Glomerular endothelial cell (primary cell): ENCODE results near the gene HGS. TPM values are rescaled to one million over a fixed set of nuclear protein-coding genes. Genes with fewer than 3 reads are reported as not detected.
"Not testable (repeated sequence)": the region's sequence is repeated elsewhere in the genome, so short reads cannot be mapped to it uniquely, and the experiment has no call there.

Experiments used
- DNase-seq: peaks from one replicate; pipeline ENCODE4 v3.0.0-alpha.2; 2011; ENCODE audit warnings: low read depth, low spot score; ENCODE audit errors: extremely low read depth
- total RNA-seq: library from RNA; depleted of rRNA; stranded (reverse); fragments of >200 nt; gene quantifications from 2 replicates; pipeline ENCODE4 v1.2.3, GENCODE V29; 2015

Gene HGS
- total RNA-seq, 1 donor from 2014 or later, result 145 TPM

DNA sequence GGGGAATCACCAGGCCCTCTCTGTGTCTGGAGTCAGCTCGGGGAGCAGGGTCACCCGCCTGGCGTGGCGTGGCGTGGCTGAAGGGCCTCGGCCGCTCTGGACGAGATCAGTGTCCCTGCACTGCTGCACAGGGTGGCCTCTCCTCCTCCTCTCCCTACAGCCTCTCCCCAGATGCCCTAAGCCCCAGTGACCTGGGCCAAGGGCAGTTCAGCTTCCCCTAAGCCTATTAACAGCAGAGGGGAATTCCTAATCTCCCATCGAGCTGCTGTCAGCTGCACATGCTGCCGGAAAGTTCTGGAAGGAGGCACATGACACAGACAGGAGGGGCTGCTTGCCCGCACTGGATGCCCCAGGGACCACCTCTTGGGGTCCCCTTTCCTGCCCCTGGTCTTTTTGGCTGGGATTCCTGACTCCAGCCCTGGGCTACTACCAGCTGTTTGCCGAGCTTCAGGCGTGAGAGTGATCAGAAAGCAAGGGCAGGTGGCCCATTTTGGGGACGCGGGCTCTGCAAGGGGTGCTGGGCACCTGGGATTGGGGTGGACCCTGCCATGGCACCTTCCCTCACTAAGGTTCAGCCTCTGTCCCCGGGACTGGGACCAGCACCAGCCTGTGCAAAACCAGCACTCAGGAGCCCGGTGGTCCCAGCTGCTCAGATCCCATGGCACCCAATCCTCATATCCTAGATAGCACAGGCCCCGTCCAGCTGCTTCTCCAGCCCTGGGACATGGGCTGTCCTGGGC is 28.3 kb upstream of the HGS start:
- no peak for DNase-seq

DNA sequence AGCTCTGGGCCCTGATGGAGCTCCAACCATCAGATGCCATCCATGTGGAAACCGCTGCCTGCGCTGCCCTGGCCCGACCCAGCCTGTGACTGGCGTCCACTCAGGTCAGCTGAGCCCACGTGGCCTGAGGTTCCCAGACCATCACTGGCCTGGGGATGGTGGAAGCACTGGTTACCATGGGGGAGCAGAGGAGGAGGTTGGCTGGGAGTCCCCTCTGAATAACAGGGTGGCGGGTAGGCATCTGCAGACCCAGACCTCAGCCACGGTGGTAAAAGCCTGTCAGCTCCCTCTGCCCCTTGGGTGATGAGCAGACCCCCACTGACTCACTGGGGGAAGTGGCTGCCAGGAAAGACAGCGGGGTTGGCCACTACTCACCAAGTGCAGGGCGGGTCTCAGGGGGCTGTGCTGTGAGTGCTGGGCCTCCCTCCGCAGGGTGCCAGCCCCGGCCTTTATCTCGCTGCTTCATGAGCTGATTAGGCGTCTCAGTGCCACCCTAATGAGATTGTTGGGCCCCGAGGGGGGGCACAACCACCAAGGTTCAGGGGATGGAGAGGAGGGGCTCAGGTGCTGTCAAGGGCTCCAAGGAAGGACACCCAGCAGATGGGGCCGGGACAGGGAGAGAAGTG is 27.6 kb upstream of the HGS start, which contains the start of gene PDE6G:
TSS of gene PDE6G (minus strand) at position 425 of the 626 bp plus-strand sequence. CDS start 3,237 bp downstream, outside the sequence.
- no peak for DNase-seq

DNA sequence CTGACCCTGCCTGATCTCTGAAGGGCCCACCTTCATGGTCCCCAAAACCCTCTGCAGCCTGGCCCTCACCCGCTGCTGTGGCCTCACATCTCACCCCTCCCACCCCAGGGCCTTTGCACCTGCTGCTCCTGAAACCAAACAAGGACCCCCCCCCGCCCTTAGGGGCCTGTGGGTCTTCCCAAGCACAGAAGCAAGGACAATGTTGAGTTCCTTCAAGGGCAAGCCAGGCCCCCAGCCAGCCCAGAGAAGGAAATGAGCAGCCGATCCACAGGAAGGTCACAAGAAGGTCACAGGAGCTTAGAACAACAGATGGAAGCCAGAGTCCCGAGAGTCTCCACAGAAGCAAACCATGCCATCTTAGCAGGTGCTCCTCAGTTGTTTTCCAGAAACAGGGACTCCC is 27.0 kb upstream of the HGS start:
- DNase-seq, result no peak

DNA sequence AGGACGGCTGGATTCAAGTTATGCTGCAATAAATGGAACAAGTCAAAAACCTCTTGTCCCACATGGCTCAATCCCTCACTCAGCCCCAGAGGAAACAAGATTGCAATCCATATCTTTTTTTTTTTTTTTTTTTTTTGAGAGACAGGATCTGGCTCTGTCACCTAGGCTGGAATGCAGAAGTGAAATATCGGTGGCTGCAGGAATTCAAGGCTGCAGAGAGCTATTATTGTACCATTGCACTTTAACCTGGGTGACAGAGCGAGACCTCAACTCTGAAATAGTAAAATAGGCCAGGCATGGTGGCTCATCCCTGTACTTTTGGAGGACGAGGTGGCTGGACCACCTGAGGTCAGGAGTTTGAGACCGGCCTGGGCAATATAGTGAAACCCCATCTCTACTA is 24.8 kb upstream of the HGS start:
- no peak for DNase-seq

DNA sequence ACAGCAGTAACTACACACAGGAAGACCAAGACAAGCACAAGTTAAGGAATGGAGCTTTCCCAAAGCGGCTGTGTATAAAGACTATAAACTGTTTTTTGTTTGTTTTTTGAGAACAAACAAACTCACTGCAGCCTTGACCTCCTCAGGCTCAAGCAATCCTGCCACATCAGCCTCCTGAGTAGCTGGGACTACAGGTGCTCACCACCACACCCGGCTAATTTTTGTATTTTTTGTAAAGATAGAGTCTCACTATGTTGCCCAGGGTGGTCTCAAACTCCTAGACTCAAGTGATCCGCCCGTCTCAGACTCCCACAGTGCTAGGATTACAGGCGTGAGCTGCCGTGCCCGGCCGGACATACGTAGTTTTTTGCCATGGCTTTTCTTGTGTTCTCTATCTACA is 23.4 kb upstream of the HGS start:
- DNase-seq, result no peak

DNA sequence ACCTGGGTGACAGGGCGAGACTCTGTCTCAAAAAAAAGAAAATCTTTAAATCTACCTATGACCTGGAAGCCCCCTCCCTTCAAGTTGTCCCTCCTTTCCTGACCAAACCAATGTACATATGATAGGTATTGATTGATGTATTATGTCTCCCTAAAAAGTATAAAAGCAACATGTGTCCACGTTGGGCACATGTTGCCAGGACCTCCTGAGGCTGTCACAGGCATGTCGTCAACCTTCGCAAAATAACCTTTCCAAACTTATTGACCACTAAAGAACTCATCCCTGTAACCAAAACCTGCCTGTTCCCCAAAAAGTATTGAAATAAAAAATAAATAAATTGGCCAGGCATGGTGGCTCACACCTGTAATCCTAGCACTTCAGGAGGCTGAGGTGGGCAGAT is 21.8 kb upstream of the HGS start:
- DNase-seq, result no peak

DNA sequence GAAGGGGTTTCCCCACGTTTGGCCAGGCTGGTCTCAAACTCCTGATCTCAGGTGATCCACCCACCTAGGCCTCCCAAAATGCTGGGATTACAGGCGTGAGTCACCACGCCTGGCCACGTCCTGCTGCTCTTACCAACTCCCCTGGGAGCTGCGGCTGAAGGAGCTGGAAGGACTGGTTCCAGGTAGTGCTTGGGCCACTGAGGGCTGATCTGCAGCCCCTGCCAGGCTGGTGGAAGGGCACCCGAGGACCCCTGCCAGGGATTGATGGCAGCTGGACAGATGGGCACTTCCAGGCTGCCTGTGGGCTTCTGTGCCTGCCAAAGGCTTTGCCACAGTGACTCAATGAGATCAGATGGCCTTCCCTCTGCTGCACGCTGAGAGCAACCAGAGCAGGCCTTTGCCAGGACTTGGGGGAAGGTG is 19.8 kb upstream of the HGS start:
- no peak for DNase-seq

DNA sequence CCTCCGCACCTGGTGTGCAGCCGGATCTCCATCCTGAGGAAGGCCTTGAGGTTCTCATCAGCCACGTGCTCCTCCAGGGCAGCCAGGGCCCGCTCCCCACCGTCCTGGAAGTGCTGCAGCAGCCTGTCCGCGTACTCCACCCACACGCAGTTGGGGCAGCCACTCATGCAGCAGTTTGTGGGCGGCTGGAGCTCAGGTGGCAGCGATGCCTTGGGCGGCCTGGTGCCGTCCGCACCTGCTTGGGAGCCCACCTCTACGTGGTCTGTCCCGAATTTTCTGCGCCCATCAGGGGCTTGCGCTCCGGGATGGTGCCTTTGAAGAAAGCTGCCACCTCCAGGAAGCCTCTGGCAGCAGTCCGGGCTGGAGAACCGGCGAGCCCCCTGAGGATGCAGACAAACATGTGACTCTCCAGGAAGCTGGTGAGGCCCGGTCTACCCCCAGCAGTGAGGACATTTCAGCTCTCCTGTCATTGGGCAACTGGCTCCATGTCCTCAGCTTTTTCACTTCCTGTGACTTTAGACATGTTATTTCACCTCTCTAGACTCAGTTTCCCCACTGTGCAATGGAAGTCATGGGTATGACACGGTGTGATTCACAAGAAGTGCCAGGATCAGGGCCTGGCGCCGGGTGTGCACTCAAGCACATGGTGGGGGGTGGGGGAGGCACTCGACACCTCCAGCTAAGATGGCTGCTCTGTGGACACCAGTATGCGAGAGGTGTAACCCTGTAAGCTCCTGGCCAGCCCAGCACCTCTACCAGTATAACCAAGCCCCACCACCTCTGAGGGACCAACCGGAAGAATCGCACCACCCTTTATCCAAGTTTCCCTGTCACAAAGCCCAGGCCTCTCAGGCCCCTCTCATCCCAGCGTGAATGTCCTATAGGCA is 18.4 kb upstream of the HGS start:
- DNase-seq, result no peak

DNA sequence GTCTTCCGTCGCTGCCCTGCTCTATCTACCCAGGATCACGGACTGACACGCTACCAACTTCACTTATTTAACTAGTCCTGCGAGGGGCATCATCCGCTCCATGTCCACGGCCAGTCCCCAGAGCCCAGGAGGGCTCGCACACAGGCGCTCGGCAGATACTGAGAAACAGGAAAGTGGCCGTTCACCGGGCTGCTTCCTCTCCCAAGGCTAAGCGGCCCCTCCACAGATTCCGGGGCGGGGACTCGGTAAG is 17.8 kb upstream of the HGS start:
- no peak for DNase-seq

DNA sequence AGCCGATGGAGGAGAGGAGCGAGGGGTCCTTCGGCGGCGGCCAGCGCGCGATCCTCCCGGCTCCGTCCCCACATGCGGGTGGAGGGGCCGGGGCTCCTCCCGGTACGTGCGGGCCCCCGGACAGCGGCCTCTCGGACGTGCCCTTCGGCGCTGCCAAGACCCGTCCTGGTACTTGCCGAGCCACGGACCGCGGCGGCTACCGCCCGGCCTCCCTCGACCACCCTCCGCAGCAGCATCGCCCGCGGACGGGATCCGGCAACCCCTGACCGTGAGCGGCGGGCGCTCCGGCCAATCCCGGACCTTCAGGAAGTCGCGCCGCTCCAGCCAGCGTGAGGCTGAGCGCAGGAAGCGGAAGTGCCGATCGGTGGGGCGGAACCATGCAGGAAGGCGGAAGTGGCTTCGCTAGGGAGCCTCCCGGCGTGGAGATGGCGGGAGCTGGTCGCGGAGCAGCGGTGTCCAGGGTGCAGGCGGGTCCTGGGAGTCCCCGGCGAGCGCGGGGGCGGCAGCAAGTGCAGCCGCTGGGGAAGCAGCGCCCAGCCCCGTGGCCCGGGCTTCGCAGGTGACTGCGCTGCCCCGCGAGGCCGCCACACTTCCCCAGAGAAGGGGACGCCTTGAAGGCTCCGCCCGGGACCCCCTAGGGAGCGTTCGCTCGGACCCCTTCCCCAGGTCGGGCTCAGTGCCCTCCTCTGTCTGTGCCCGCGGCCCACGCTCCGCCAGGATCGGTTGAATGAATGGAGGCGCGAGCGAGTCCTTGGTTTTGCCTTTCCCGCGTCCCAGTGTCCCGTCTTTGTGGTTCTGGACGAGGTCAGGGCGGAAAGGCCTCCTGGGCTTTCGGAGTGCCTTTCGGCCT is 17.2 kb upstream of the HGS start, which contains the start of the genes CCDC137 and OXLD1:
TSS of gene CCDC137 (plus strand) at position 396 of the 850 bp plus-strand sequence. CDS start at position 426, 30 bp downstream.
TSS of gene OXLD1 (minus strand) at position 264 of the 850 bp plus-strand sequence. CDS start at position 236, 28 bp downstream.
- peak; percentile 66 for DNase-seq

DNA sequence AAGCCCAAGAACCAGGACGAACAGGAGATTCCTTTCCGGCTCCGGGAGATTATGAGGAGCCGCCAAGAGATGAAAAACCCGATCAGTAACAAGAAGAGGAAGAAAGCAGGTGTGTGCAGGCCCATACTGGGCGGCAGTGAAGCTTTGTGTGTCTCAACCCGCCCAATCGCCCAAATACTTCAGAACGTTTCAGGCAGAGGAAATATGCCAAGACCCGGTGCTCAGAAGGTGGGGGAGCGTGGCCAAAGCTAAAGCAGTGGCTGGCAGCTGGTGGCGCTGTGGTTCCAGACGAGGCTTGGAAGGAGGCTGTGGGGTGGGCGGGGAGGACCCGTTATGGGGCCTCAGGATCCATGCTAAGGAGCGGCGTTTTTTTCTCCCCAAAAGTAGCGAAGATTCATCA is 16.1 kb upstream of the HGS start:
- no peak for DNase-seq

DNA sequence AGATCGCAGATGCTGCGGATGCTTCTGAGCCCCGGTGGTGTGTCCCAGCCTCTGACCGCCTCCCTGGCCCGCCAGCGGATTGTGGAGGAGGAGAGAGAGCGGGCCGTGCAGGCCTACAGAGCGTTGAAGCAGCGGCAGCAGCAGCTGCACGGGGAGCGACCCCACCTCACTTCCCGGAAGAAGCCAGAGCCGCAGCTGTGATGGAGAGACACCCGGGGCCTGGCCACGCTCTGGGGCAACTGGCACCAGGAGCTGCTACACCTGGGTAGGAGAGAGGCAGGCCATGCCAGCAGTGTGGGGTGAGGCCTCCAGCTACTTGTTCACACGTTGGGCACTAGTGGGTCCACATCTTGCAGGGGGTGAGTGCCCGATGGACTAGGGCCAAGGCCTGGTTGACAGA is 11.3 kb upstream of the HGS start:
- DNase-seq, result no peak

DNA sequence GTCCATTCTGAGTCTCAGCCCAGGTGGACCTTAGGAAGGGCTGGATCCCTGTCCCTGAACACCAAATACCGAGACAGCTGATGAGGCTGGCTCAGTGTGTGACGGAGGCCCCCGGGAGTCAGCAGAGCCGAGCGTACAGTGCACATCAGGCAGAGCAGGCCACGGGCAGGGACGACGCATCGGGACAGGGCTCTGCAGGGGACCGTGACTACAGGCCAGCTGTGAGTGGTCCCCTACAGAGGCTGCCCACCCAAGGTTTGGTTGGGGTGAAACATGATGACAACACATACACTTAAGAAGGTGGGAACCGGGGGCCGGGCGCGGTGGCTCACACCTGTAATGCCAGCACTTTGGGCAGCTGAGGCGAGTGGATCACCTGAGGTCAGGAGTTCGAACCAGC is 10.9 kb upstream of the HGS start:
- no peak for DNase-seq

DNA sequence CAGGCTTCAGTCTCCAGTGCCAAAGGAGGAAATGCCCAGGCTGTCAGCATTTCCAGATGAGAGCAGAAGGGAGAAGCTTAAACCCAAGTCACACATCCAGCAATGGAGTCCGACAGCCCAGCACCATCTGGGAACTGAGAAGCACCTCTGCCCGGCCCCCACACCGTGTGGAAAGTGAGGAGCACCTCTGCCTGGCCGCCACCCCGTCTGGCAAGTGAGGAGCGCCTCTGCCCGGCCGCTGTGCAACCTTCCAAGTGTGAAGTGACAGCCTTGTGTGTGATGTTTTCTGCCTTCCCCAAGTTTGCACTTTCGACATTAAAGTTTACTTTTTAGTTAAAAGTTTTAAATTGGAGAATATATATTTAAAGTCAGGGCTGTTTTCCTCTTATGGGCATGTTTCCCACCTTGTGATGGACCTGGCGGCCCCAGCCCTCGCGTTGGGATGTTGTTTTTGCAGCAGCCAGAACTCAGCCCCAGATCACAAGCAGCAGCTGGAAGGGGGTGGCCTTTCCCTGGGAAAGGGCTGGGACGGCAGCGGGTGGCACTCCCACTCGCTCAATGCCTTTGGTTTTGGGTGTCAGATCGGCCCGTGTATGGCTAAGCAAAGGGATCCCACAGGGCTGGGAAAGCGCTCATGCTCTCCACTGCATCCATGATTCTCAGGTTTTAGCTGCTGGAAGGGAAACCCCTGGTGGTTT is 10.1 kb upstream of the HGS start:
- no peak for DNase-seq

DNA sequence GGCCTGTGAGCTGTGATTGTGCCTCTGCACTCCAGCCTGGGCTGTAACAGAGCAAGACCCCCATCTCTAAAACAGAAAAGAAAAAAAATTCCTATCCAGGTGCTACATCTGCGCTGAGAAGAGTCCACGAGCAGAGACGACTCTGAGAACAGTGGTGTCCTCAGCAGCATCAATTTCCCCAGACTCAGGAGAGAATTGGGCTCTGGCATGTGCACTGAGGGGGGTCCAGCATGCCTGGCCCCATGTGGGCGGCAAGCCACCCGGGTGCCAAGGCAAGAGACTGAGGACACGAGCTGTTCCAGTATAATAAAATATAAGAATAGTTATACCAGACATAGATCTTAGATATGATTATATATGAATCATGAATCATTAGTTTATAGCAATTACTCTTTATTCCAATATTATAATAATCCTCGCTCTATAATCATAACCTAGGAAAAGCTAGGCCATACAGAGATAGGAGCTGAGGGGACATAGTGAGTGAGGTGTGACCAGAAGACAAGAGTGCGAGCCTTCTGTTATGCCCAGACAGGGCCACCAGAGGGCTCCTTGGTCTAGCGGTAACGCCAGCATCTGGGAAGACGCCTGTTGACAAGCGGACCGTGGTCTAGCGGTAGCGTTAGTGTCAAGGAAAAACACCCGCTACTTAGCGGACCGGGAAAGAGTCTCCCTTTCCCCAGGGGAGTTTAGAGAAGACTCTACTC is 8.1 kb upstream of the HGS start:
- DNase-seq, result not testable (repeated sequence)

DNA sequence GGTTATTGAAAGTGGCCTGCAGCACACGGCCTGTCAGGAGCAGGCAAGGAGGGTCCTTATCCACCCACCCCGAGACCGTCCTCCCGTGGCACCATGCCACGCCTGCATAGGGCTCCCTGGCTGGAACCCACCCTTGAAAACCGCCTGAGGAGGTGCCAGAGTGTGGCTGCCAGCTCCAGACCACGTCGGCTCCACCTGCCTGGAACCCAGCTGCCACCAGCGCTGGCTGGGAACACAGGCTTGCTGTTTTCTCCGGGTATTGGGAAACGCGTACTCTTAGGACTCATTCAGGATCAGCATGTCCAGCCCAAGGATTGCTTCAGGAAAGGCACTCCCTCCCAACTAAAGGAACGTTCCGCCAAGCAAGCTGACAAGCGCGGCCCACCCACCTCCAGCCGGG is 6.9 kb upstream of the HGS start:
- no peak for DNase-seq

DNA sequence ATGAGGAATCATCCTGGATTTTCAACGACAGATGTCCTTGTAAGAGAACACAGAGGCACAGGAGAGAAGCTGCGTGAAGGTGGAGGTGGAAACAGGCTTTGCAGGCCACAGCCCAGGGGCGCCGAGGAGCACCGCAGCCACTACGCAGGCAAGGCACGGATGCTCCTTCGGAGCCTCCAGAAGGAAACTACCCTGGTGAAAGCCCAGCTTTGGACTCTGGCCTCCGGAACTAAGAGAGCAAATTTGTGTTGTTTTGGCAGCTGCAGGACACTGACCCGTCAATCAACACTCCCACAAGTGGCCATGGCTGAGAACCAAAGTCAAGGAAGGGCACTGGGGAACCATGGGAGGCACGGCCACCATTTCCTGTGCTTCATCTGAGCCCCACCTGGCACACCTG is 3.7 kb upstream of the HGS start:
- DNase-seq, result no peak

DNA sequence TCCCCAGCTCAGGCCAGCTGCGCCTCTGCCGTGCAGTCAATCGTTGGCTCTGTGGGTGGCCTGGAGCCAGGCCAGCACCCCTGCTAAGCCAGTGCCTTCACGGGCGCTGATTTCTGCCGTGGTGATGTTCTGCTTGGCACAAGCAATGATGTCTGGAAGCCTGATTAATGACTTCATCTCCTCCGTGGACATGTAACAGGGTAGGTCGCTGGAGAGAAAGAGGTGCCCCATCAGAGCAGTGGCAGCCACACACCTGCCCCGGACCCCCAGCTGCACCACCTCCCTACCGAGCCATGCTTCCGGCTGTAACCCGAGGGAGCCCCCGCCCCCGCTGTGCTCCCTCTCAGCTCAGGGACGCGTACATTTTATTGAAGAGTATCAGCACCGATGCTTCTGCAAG is 2.1 kb upstream of the HGS start:
- DNase-seq, result no peak

DNA sequence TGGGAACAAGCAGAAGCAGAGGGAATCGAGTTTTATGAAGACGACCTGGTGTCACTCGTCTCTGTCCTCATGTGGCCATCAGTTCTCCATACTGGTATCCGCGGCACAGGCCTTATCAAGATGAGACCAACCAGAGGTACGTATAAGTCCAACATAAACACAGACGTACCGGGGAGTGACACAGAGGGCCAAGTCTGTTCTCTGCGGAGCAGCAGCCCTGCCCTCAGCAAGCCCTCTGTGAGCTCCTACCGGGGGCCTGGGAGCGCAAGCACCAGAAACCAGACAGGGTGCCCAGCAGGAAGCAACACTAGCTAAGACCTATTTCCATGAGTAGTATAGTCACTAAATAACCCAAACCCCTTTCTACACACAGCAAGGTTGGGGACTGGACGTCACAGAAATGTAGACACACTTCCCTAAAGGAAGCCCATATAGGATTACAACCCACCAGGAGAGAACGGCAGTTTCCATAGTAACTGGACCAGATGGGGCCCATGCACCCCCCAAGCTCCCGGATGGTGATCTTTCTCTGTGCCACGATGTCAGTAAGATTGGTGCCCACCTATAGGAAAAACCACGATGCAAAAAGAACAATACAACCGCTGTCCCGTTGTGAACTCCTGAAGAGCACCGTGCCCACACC is 1.1 kb upstream of the HGS start:
- no peak for DNase-seq
